NCI-H226 (cell line): ENCODE measurements around the gene GALNT13.

Experiments
- DNase-seq: peaks from one replicate; pipeline ENCODE4 v3.0.0-alpha.2; 2015

Gene GALNT13

DNA sequence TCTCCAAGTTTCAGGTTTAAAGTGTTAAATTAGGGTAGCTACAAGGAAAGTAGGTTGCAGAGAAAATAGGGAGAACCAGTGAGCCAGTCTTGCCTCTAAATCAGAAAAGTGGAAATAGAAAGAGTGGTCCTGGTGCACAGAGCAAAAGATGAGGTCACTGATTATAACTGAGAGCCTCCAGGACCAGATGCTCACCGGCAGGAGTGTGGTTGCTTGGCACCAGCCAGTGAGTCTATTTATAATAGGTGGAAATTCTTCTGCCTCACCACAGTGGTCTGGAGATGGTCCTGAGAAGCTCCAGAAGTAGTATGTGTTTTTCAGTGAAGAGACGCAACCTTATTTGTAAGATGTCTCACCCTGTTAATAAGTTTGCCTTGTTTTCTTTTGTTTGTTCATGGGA is 452.9 kb downstream of the GALNT13 start:
- DNase-seq: no peak

DNA sequence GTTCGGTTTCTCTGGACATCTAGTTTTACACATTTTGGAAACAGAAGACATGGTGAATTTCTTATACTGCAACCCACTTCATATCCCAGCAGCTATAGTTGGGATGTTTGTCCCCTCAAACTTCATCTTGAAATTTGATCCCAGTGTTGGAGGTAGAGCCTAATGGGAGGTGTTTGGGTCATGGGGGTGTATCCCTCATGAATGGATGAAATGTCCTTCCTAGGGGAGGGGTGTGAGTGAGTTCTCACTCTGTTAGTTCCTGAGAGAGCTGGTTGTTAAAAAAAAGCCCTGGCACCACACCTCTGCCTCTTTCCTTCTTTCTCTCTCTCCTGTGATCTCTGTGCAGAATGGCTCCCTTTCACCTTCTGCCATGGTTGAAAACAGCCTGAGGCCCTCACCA is 457.8 kb downstream of the GALNT13 start:
- DNase-seq: no peak

DNA sequence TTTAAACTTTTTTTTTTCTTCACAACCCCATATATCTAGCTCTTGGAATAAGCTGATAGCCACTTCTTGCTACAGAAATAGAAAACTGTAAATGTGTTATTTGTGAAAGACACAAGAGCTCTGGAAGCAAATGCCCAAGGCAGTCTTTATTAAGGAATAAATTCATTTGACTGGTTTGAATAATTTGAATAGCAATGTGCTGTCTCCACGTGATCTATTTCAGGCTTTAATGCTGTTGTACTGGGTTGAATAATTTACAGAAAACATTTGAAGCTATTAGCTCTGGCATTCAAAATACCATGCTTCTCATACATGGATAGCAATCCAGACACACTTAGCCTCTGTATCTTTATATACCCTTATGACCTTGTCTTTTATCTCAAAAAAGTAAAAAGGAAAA is 460.1 kb downstream of the GALNT13 start:
- no peak for DNase-seq

DNA sequence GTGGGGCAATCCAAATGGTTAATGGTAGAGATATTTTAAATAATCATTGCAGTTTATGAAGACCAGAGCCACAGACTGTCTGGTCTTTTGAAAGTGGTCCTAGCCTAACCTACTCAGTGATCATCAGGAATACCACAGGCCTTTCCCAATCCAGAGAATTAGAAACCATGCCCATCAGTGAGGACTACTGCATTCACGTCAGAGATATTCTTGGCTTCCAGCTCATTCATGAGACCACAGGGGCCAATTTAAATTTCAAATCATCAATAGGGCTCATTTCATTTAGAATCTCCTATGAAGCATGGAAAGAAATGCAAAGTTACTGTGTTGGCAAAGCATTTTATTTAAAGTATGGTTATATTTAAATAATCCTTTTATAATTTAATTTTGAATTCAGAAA is 464.5 kb downstream of the GALNT13 start:
- DNase-seq: no peak

DNA sequence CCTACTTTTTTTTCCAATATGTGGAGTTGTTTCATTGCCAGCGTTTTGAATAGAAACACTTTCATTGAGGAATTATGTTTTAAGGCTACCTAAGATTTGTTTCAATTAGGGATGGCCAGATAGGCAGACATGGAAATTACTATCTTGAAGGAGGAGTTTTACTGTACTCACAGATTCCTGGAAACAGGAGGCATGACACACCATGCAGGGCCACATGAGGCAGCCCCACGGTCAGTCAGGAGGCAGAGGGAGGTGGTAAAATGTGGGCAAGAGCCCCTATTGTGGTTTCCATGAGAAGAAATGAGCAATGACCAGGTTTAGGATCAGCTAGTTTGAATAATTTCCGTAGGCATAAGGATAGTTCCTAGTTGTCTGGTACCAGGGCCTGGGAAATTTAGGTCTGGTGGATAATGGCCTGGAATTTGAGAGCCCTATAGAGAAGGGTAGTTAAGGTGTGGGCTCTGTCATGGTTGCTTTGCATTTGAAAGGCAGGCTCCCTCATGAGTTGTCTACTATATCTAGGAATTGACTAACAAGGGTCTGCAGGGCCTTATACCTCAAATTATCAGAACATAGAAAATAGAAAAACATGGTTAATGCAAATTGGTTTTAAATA is 466.7 kb downstream of the GALNT13 start:
- DNase-seq: no peak

DNA sequence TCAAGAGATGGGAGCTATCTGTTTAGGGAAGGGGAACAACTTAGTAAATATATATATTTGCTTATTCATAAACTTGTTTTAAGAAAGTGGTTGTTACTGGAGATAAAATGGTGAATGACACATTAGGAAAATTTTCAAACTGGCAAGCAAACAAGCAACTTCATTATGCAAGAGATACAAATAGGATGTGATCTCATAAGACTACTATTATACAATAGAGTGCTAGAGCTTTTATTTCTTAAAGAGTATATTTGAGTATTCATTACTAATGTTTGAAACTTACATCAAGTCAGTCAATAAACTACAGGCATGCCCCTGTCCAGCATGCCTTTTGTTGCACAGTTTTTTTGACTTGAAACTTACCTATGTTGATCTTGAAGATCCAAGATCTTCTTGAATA is 471.6 kb downstream of the GALNT13 start:
- DNase-seq: peak; percentile 11

DNA sequence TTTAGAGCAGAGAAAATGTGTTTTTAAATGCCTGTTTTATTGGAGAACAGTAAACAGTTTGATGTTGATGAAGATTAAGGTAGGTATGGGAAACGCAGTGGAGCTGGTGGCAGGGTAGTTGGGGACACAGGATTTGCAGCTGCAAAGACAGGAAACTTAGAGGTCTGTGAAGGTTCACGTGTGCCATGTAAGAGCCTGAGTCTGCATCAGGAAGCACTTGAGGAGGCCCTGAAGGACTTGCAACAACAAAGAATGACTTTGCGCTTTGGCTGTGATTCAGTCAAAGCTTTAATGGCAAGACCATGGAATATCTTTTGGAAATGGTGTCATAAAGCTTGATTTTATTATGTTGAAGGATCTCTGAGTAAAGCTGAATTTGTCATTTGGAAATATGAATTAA is 479.2 kb downstream of the GALNT13 start:
- DNase-seq: no peak

DNA sequence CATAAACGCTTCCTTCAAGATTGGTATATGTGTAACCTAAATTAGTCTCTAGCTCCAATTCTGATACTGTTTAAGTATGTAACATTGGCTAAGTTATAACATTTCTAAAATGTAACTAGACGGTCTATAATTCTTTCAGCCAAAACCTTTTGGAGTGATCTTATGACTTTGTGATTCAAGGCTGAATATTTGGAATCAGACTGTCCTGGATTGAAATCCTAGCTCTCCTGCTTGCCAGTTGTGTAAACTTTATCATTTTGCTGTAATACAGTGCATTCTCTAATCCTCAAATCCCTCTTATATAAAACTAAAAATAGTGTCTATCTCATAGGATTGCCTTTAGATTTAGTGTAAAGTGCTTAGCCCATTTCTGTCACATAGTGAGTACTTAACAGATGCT is 489.6 kb downstream of the GALNT13 start:
- no peak for DNase-seq

DNA sequence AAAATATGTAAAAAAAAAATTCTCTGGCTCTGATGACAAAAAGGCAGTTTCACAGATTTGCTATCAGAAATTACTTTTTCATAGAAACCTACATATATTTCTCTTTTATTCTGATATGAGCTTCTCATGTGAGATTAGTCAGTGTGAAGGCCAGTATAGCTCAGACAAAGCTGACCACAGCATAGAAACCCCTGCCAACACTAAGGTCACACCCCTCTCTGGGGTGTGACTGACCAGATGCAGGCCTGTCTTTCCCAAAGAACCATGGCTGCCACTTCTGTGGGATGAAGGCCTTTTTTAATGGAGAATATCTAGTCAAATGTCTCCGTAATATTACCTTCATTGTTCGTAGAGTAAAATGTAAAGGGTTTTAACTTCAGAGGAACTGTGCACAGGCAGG is 496.4 kb downstream of the GALNT13 start:
- no peak for DNase-seq

DNA sequence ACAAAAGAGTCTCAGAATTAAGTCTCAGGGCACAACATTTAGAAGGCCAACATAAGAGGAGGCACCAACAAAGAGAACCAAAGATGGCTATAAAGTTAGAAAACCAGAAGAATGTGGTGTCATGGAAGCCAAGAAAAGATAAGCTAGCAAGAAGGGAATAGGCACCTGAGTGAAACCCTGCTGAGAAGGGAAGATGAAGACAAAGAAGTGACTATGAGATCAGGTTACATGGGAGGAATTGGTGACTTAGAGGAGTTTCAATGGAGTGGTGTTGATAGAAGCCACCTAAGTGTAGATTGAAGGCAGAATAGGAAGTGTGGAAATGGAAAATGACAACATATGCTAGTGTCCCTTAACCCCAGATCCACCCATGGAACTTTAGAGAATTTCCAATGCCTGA is 499.2 kb downstream of the GALNT13 start:
- no peak for DNase-seq

DNA sequence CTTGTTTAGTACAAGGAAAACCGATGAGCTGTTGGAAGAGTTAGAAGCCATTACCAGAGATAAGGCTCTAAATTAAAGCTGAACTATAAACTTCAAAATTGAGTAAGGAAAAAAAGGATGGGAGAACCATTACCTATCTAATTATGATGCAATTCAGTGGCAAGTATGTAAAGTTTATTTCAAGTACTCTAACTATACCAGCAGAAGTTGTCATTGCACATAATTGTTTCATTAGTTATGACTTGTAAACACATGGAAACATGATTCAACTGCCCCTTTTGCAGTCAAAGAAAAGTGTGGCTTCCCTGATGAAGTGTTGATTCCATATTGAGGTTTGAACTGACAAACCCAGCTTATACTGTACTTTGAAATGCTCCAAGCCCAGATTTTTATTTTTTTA is 502.7 kb downstream of the GALNT13 start:
- no peak for DNase-seq

DNA sequence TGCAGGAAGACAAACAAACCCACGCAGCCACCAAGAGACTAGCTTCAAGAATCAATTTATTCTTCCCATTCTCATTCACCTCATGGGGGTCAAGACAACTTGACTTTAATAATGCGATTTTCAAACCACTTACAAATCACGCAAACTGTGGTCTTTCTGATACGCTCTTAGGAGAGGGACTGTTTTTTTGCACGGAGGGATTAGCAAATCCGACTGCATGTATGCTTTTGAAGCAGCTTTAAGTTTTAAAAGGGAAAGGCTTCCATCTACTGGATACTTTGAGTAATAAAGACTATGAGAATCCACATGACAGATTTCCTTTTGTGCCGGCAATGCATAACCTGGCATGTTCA is 503.8 kb downstream of the GALNT13 start:
- DNase-seq: peak; percentile 2

DNA sequence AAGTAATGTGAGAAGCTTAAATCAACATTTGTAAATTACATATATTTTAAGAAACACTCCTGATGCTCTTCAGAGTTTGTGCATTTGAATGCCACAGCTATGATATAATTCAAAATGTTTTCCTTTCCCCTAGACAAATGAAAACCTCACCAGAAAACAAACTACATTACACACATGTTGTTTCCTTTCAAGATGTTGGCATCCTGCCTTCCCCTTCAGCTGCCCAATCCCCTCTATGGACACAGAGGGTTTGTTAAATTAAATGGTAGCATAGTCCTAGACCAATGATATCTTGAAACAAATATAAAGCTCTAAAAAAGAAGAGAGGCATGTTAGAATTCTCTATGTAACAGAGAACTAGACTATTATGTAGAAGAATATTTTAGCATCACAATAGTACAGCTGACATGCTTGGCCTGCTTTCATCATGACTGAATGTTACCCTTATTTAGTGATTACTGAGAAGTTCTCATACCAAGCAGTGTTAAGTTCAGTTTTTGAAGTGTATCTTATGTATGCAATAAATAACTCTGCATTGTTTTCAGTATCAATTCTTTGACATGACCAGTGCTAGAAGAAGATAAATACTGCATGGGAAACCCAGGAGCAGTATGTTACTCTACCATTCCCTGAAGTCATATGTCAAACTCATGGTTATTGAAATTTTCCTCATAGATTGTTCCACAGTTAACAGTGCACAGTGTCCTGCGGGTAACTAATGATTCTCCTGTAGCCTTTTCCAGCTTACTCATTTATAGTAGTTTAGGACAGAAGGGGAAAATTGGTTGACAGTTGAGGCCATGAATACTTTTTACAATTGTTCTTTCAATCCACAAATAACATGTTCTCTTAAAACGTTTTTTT is 510.4 kb downstream of the GALNT13 start:
- DNase-seq: no peak

DNA sequence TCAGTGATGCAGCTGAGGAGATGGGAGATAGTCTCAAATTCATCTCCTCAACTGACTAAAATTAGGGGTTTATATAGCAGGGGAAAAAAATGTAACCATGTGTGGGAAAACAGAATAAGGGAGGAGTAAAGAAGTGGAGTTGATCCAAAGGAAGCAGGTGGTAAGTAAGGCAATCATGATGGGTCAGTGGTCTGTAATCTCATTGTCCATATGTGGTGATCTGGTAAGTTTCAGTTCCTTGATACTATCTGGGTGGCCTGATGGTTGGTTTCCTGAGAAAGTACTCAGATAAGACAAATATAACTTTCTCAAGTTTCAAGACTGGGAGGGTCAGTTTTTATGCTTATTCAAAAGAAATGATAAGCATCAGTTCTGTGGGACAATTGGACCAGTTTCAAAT is 514.5 kb downstream of the GALNT13 start:
- DNase-seq: no peak

DNA sequence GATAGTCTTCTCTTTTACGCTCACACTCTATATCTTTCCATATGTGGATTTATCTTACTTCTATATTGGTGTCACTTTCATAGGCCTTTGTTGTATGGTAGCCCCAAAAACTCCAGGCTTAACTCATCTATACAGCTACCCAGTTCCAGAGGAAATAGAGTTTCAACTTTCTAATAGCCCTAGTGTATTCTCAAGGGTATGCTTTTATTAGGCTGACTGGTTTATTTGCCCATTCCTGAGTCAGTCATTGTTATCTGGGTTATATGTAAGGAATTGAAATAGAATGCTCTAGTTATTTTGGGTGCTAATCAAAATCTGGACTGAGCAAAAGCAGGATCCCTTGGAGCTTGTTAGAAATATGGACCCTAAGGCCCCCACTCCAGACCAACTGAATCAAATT is 519.3 kb downstream of the GALNT13 start:
- DNase-seq: no peak

DNA sequence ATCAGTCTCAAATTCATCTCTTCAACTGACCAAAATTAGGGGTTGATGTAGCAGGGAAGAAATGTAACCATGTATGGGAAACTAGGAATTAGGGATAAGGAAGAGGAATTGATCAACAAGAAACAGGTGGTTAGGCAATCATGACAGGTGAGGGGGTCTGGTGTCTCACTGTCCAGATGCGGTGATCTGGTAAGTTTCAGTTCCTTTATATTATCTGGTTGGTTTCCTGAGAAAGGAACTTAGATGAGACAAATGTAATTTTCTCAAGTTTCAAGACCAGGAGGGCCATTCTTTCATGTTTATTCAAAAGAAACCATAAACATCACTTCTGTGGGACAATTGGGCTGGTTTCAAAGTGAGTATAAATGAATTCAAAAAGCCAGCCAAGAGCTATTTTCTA is 520.5 kb downstream of the GALNT13 start:
- DNase-seq: no peak

DNA sequence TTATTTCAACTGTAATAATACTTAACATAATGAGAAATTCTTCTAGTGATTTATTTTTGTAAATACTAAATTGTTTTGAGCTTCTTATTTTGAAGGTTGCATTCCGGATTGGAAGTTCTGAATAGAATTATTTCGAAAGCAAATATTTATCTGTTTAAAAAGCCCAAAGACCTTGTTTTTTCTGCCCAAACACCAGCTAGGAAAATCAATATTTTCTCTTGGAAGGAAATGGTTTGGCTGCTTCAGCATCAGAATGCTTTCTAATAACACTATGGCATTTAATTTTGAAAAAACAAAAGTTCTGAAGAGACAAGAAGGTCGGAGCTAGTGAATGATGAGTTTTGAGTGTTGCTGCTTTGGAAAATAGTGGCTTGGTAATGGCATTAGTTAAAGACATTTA is 522.9 kb downstream of the GALNT13 start:
- DNase-seq: no peak

DNA sequence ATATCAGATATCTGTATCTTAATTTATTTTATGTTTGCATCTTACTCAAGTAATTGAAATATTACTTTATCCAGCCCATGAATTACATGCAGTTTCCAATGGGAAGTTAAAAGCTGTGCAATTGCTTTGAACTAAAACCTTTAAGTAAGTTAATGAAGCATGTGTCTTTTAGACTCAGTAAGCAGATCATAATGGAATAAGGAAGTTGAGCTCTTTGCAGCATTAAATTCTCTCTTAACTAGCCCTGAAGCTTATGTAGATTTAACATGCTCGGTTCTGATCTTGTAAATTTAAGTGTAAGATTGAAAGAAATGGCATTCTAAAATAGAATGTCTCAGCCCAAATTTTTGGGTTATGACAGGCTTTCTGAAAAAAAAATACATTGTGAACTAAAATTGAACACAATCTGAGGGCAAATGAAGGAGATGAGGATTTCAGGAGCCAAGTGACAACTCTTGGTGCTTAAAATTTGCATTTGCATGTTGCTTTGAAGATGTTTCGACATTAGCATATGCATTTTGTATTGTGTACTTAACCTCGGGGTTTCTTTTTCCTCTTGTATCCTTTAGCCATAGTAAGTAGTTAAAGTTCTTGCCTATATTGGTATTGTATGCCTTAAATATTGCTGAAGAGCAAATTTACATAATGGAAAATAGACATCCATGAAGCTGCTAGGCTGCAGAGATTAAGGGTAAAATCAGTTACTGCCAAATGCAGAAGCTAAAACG is 529.0 kb downstream of the GALNT13 start:
- DNase-seq: no peak

DNA sequence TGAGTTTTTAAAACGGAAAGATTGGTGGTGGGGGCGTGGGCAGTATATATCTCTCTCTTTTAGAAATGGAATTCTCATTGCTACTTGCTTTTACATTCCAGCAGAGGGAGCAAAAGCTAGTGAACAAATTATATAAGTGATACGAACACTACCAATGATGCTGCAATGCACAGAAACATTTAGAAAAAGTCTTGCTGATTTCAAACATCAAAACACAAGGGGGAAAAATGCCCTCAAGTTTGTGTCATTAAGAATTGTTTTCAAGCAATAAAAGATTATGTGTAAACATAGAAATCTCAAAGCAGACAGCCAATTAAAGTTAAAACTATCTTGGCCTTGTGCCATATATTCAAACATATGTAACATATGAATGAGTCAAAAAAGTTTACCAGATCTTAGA is 530.5 kb downstream of the GALNT13 start:
- peak; percentile 41 for DNase-seq

DNA sequence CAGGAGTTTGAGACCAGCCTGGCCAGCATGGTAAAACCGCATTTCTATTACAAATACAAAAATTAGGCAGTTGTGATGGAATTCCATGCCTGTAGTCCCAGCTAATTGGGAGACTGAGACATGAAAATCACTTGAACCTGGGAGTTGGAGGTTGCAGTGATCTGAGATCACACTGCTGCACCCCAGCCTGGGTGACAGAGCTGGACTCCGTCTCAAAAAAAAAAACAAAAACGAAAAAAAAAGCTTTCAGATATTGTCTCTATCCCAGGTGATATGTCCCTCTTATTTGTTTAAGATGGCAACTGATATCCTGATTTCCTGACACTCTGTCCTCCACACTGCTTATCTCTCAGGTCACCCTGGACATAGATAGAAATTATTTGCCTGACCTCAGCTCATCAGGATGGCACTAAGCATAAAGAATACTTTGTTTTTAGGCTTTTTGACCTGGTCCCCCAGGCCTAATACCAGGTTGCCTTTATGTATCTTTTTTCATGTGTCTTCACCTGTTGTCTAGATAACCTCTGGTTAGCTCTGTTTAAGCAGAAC is 531.6 kb downstream of the GALNT13 start:
- no peak for DNase-seq

DNA sequence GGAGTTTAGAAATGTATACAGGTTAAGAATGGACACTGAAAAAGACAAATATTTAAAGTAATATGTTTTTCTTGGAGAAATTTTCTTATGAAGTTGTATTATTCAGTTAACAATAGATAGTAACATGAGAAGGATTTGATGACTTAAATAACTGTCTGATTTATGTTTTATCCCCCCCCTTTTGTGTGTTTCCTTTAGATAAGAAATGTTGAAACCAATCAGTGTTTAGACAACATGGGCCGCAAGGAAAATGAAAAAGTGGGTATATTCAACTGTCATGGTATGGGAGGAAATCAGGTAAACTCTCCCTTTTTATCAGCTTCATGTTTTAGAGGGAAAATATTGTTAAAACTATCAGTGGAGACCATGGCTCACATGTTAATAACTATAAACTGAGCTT is 537.1 kb downstream of the GALNT13 start:
- DNase-seq: no peak

DNA sequence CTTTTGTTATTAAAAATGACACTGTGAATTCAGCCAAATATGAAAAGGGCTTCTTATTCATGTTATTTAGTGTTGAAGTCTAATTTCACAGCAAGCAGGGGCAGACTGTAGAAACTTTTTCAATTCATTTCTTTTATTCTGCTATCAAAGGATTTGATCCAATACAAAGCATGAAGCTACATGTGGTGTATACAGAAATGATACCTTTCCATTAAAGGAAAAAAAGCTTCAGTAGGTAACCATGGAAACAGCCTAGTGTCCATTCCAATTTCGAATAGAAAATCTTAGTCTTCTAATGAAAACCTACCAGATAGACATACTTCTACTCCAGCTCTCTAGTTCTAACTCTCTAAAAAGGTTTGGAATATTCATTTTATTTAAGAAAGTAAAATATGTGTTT is 550.5 kb downstream of the GALNT13 start:
- no peak for DNase-seq

DNA sequence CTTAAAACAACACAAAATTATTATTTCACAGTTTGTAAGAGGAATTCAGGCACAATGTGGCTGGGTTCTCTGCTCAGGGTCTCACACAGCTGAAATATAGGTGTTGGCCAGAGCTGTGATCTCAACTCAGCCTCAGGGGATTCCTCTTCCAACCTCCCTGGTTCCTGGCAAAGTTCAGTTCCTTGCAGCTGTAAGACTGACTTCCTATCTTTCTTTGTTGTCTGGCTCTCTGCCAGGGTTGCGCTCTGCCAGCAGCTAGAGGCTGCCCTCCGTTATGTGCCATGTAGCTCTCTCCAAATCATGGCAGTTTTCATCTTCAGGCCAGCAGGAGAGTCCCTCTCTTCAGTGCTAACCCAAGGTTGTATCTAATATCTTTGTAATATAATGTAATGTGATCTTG is 554.3 kb downstream of the GALNT13 start:
- DNase-seq: peak; percentile 46

DNA sequence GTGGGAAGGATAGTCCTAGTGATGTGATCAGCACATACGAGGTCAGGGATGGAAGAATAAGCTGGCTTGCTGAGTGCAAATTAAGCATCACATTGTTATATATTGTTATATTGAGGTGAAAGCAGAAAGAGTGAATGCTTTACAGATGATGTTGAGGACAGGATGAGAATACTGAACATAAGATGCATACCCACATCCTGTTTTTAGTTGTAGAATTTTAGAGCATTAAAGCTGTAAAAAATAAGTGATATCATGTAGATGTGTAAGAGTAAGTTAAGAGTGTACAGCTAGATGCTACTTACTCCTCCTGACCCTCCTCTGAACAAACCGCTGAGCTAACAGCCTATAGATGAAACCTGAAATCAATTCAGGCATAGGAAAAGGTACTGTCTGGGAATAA is 555.7 kb downstream of the GALNT13 start:
- no peak for DNase-seq
